ENCODE results near the gene AK8.

AK8 gene

GRCh38 chr9:132877824-132878694, at the start of gene AK8:
Gene AK8 (minus strand): TSS chr9:132878284. CDS start chr9:132878255, 29 bp downstream.
- no peak for FAIRE-seq

- no peak for FAIRE-seq
These were observed 49.6 kb upstream of the AK8 start for GRCh38 chr9:132927704-132928103.

- no peak for FAIRE-seq
These were observed 45.3 kb upstream of the AK8 start for GRCh38 chr9:132923346-132923902.

- no peak for FAIRE-seq
These were observed 41.7 kb upstream of the AK8 start for GRCh38 chr9:132919614-132920268.

- no peak for FAIRE-seq
These were observed 36.8 kb upstream of the AK8 start for GRCh38 chr9:132914924-132915323.

GRCh38 chr9:132912131-132912530, 34.0 kb upstream of the AK8 start:
- FAIRE-seq: no peak

- FAIRE-seq: no peak
These were observed 32.3 kb upstream of the AK8 start for GRCh38 chr9:132910376-132910775.

- FAIRE-seq: no peak
These were observed 31.2 kb upstream of the AK8 start for GRCh38 chr9:132909311-132909710.

- no peak for FAIRE-seq
These were observed 30.6 kb upstream of the AK8 start for GRCh38 chr9:132908635-132909034.

GRCh38 chr9:132905726-132906125, 27.6 kb upstream of the AK8 start:
- no peak for FAIRE-seq

GRCh38 chr9:132903574-132904492, 25.7 kb upstream of the AK8 start:
- no peak for FAIRE-seq

- no peak for FAIRE-seq
These were observed 24.1 kb upstream of the AK8 start for GRCh38 chr9:132901858-132902831.

GRCh38 chr9:132898051-132898450, 20.0 kb upstream of the AK8 start:
- no peak for FAIRE-seq

GRCh38 chr9:132896906-132897305, 18.8 kb upstream of the AK8 start:
- FAIRE-seq: no peak

GRCh38 chr9:132896264-132896663, 18.2 kb upstream of the AK8 start:
- FAIRE-seq: no peak

GRCh38 chr9:132894862-132895835, 17.1 kb upstream of the AK8 start:
- no peak for FAIRE-seq

- FAIRE-seq: no peak
These were observed 16.3 kb upstream of the AK8 start for GRCh38 chr9:132894346-132894745.

- FAIRE-seq: no peak
These were observed 14.3 kb upstream of the AK8 start for GRCh38 chr9:132892400-132892799.

GRCh38 chr9:132888151-132888550, 10.1 kb upstream of the AK8 start:
- FAIRE-seq: no peak

Measured in TTC549 (cell line).